GM12878 (cell line): ENCODE measurements around the gene POMT2. TPM values are rescaled to one million over a fixed set of nuclear protein-coding genes. Genes with fewer than 3 reads are reported as not detected.

Source experiments
- ATAC-seq: fragments of 200-7000 bp; cut with Tn5 transposase; 3 replicates; pipeline ENCODE4 v1.9.1; 2020; ENCODE audit warnings: mild to moderate bottlenecking, moderate library complexity
- BruUV-seq: library from RNA; stranded (reverse); fragments of 400-500 nt; replicated peaks from 2 replicates; lab custom pipeline; 2021; lab: Mats Ljungman, UMichigan
- CTCF ChIA-PET: fragments of 300-600 bp; sonication (Branson Sonifier 250); formaldehyde crosslinking; extraction: SDS; loops from one replicate; lab custom pipeline; 2021; ENCODE audit warnings: inconsistent platforms; lab: Yijun Ruan, JAX
- POLR2A ChIA-PET: fragments of 350-600 bp; formaldehyde crosslinking; extraction: SDS; loops from one replicate; lab custom pipeline; 2021; ENCODE audit warnings: inconsistent platforms; lab: Charles Lee
- RAD21 ChIA-PET: fragments of 300-600 bp; sonication (Branson Sonifier 250); formaldehyde crosslinking; loops from one replicate; lab custom pipeline; 2023; ENCODE audit warnings: antibody characterized with exemption; ENCODE audit not compliant: unreplicated experiment; lab: Charles Lee
- SMC1A ChIA-PET: fragments of 300-600 bp; sonication (Branson Sonifier 250); formaldehyde crosslinking; loops from one replicate; lab custom pipeline; 2023; ENCODE audit not compliant: unreplicated experiment, uncharacterized antibody; lab: Charles Lee
- DNase-seq: peaks from one replicate; pipeline ENCODE4 v3.0.0-alpha.2; 2011; ENCODE audit warnings: low read depth, low spot score
- FAIRE-seq: peaks from 3 replicates; lab custom pipeline; 2011; peaks lifted over from hg19 to GRCh38; lab: Jason Lieb, UNC
- H2AFZ ChIP-seq: 2 replicates; pipeline ENCODE4 v1.6.0; 2011; ENCODE audit warnings: low read depth, low read length, control low read depth; ENCODE audit not compliant: control insufficient read depth
- H3K27ac ChIP-seq: 2 replicates; pipeline ENCODE4 v1.5.1; 2011; ENCODE audit warnings: control low read depth; ENCODE audit not compliant: control insufficient read depth, insufficient read depth
- H3K27me3 ChIP-seq, 2 experiments: replicated peaks in 1 of 2; 2 replicates each; pipeline versions ENCODE4 v1.6.0 to v1.6.1; 2011; ENCODE audit warnings: low read length in 1 of 2; ENCODE audit not compliant: control insufficient read depth in 2 of 2, insufficient read depth in 2 of 2
- H3K36me3 ChIP-seq, 2 experiments: 2 replicates each; pipeline ENCODE4 v1.5.1; 2011; ENCODE audit warnings: low read length in 1 of 2; ENCODE audit not compliant: control insufficient read depth in 2 of 2, insufficient read depth in 2 of 2
- H3K4me1 ChIP-seq: 2 replicates; pipeline ENCODE4 v1.6.1; 2011; ENCODE audit warnings: mild to moderate bottlenecking, low read length, moderate library complexity, mixed read lengths; ENCODE audit not compliant: control insufficient read depth, insufficient read depth
- H3K4me2 ChIP-seq: 2 replicates; pipeline ENCODE4 v1.6.0; 2011; ENCODE audit warnings: control low read depth; ENCODE audit not compliant: control insufficient read depth, insufficient read depth
- H3K4me3 ChIP-seq: fragments of 200-600 bp; sonication (generic); 2 replicates; pipeline ENCODE4 v1.5.1; 2016
- H3K79me2 ChIP-seq: 2 replicates; pipeline ENCODE4 v1.6.0; 2011; ENCODE audit warnings: low read length; ENCODE audit not compliant: control insufficient read depth, insufficient read depth
- H3K9ac ChIP-seq: 2 replicates; pipeline ENCODE4 v1.8.0; 2011; ENCODE audit warnings: low read length, control low read depth, mixed read lengths; ENCODE audit not compliant: control insufficient read depth, insufficient read depth
- H3K9me3 ChIP-seq: replicated peaks from 3 replicates; pipeline ENCODE4 v1.5.1; 2011; ENCODE audit warnings: mild to moderate bottlenecking, low read length; ENCODE audit not compliant: control insufficient read depth, insufficient read depth
- H4K20me1 ChIP-seq: 2 replicates; pipeline ENCODE4 v1.6.0; 2011; ENCODE audit not compliant: control insufficient read depth, insufficient read depth
- BCL11A ChIP-seq: IDR thresholded peaks from 2 replicates; pipeline ENCODE4 v1.6.1; 2011; ENCODE audit warnings: low read depth, low read length
- CBFB ChIP-seq: IDR thresholded peaks from 2 replicates; pipeline ENCODE4 v1.6.1; 2016; ENCODE audit warnings: antibody characterized with exemption, low read depth
- CREM ChIP-seq: IDR thresholded peaks from 2 replicates; pipeline ENCODE4 v1.6.1; 2014; ENCODE audit warnings: antibody characterized with exemption, low read depth
- CUX1 ChIP-seq: IDR thresholded peaks from 2 replicates; pipeline ENCODE4 v1.6.1; 2012; ENCODE audit warnings: improper control_type of control experiment, low read depth, low read length; ENCODE audit not compliant: insufficient replicate concordance
- ELK1 ChIP-seq: IDR thresholded peaks from 2 replicates; pipeline ENCODE4 v1.6.1; 2012; ENCODE audit warnings: low read depth, low read length, improper control_type of control experiment
- HSF1 ChIP-seq: fragments of 150-350 bp; IDR thresholded peaks from 2 replicates; pipeline ENCODE4 v1.6.1; 2014; ENCODE audit warnings: mild to moderate bottlenecking, low read depth, low read length
- POLR2A ChIP-seq: IDR thresholded peaks from 2 replicates; pipeline ENCODE4 v1.6.1; 2011; ENCODE audit warnings: low read depth, mild to moderate bottlenecking, low read length
- RFX5 ChIP-seq: IDR thresholded peaks from 2 replicates; pipeline ENCODE4 v1.6.1; 2011; ENCODE audit warnings: low read depth, low read length, improper control_type of control experiment
- SREBF2 ChIP-seq: IDR thresholded peaks from 2 replicates; pipeline ENCODE4 v1.6.1; 2012; ENCODE audit warnings: mild to moderate bottlenecking, low read length
- SUZ12 ChIP-seq: fragments of 200-600 bp; sonication (generic); IDR thresholded peaks from one replicate; pipeline ENCODE4 v1.6.1; 2018; ENCODE audit warnings: antibody characterized with exemption, mild to moderate bottlenecking; ENCODE audit not compliant: unreplicated experiment
- TARDBP ChIP-seq: IDR thresholded peaks from 2 replicates; pipeline ENCODE4 v1.6.1; 2016; ENCODE audit warnings: borderline replicate concordance
- USF1 ChIP-seq: IDR thresholded peaks from 2 replicates; pipeline ENCODE4 v1.6.1; 2011; ENCODE audit warnings: borderline replicate concordance, low read depth, mild to moderate bottlenecking, moderate library complexity, mixed read lengths, low read length; ENCODE audit not compliant: insufficient read depth; ENCODE audit errors: extremely low read length
- WGBS: methylation state at CpG from one replicate; pipeline ENCODE4 v1.1.6; 2016; ENCODE audit warnings: low lambda C conversion rate; ENCODE audit not compliant: insufficient replicate concordance, insufficient coverage; ENCODE audit errors: missing lambda C conversion rate; 5-methylcytosine and 5-hydroxymethylcytosine counted together
- in situ Hi-C: fragments of 300-500 bp; cut with MboI; formaldehyde crosslinking; loops from 9 replicates; pipeline ENCODE4 v1.14.3; 2018; ENCODE audit warnings: mixed read lengths
- intact Hi-C: fragments of 100-400 bp; cut with micrococcal nuclease; formaldehyde crosslinking; loops from one replicate; pipeline ENCODE4 v1.14.2; 2022; ENCODE audit not compliant: unreplicated experiment
- polyA plus RNA-seq, 11 experiments: library from polyadenylated mRNA; depleted of rRNA in 4 of 11; unstranded in 6 of 11; stranded (reverse) in 5 of 11; fragments of >200 nt; fragmentation: Nextera tagmentation in 4 of 11; fragmentation: Illumina TruSeq in 1 of 11; extraction: Ambion mirVana in 4 of 11; extraction: Trizol in 1 of 11; gene quantifications; 1 replicate in 1 of 11; 2 replicates in 10 of 11; pipeline versions ENCODE4 v1.2.1 to v1.2.3, GENCODE V29; 2011 to 2016; ENCODE audit warnings: inconsistent platforms in 2 of 11, missing spikeins in 2 of 11, low read depth in 1 of 11
- total RNA-seq, 4 experiments: library from RNA; depleted of rRNA in 3 of 4; stranded (reverse); fragments of >200 nt in 3 of 4; fragmentation: Illumina TruSeq in 1 of 4; extraction: Trizol in 1 of 4; gene quantifications; 2 replicates each; pipeline versions ENCODE4 v1.2.1 to v1.2.3, GENCODE V29; 2013 to 2021

The POMT2 gene
- total and polyA plus RNA-seq, 10 of the 15 experiments (the other 5 are each of a cell fraction or from before 2014, with no cell fraction given), result 0.23 to 13.9 (median 6.5) TPM

- CTCF ChIA-PET, result interaction anchor here (0.7 to 1.5 kb wide), 4 partner anchors 25 to 1210 kb away, joined by 3 read pairs; no protein-coding TSS in a partner anchor
- TF ChIP-seq CUX1 (no peak), TARDBP (no peak), CBFB (no peak), SUZ12 (no peak), CREM (no peak), USF1 (no peak), RFX5 (no peak), HSF1 (no peak), BCL11A (no peak), POLR2A (no peak), SREBF2 (no peak), ELK1 (no peak)
These were observed 42.0 kb downstream of the POMT2 start for GRCh38 chr14:77278461-77279230.

More at GRCh38 chr14:77278461-77279230, 42.0 kb downstream of the POMT2 start:
- H3K36me3 ChIP-seq, result peaks cover 0 to 1% of the 10 kb centered on the region in 2 experiments; a peak in 2 of 4 replicates
- no peaks in the 10 kb centered on the region for H4K20me1 ChIP-seq
- no peaks in the 10 kb centered on the region for H3K27me3 ChIP-seq
- RAD21 ChIA-PET, result no interaction called here
- no peak overlapping the region for H3K9ac ChIP-seq
- no peak overlapping the region for H2AFZ ChIP-seq
- POLR2A ChIA-PET, result no interaction called here
- H3K4me2 ChIP-seq, result no peak overlapping the region
- H3K79me2 ChIP-seq, result no peaks in the 10 kb centered on the region
- ATAC-seq (no peak), DNase-seq (no peak), FAIRE-seq (no peak)
- no peaks in the 10 kb centered on the region for H3K9me3 ChIP-seq
- SMC1A ChIA-PET, result interaction anchor here (1.1 kb wide), 1 partner anchor 38 kb away, joined by 3 read pairs; no protein-coding TSS in a partner anchor
- H3K4me1 ChIP-seq, result no peaks in the 10 kb centered on the region
- no TSS peak for BruUV-seq
- in situ Hi-C loops (no loop called here), intact Hi-C loops (no loop called here)
- no peak overlapping the region for H3K4me3 ChIP-seq
- 80% methylated on average over 13 of the region's 14 CpGs for WGBS
- no peak overlapping the region for H3K27ac ChIP-seq
